MCF 10A (cell line): ENCODE data around the gene ATF7. TPM values are rescaled to one million over a fixed set of nuclear protein-coding genes. Genes with fewer than 3 reads are reported as not detected.

Experiments
- BruUV-seq: library from RNA; stranded (reverse); fragments of 400-500 nt; replicated peaks from 2 replicates; lab custom pipeline; 2021; lab: Mats Ljungman, UMichigan
- CTCF ChIA-PET: fragments of 300-600 bp; sonication (Branson Sonifier 250); formaldehyde crosslinking; extraction: SDS; loops from one replicate; lab custom pipeline; 2021; ENCODE audit warnings: antibody characterized with exemption, inconsistent platforms; lab: Yijun Ruan, JAX
- POLR2A ChIA-PET: fragments of 300-600, 350-650 bp; sonication (Branson Sonifier 250); formaldehyde crosslinking; extraction: SDS; loops from one replicate; lab custom pipeline; 2020; ENCODE audit warnings: antibody characterized with exemption, inconsistent platforms; lab: Yijun Ruan, JAX
- DNase-seq: peaks from one replicate; pipeline ENCODE4 v3.0.0-alpha.2; 2018; ENCODE audit not compliant: unreplicated experiment
- H3K27ac Mint-ChIP-seq: one replicate; pipeline ENCODE4 v1.8.0; 2022; ENCODE audit warnings: mild to moderate bottlenecking, low read depth, mixed read lengths; ENCODE audit not compliant: unreplicated experiment
- H3K27me3 Mint-ChIP-seq: one replicate; pipeline ENCODE4 v1.8.0; 2022; ENCODE audit warnings: mixed read lengths; ENCODE audit not compliant: insufficient read depth, unreplicated experiment
- H3K36me3 Mint-ChIP-seq: one replicate; pipeline ENCODE4 v1.8.0; 2022; ENCODE audit warnings: mild to moderate bottlenecking, moderate library complexity, mixed read lengths; ENCODE audit not compliant: insufficient read depth, unreplicated experiment
- H3K4me1 Mint-ChIP-seq: one replicate; pipeline ENCODE4 v1.8.0; 2022; ENCODE audit warnings: mixed read lengths; ENCODE audit not compliant: insufficient read depth, unreplicated experiment
- H3K4me3 Mint-ChIP-seq: one replicate; pipeline ENCODE4 v1.8.0; 2022; ENCODE audit warnings: mild to moderate bottlenecking, moderate library complexity, mixed read lengths; ENCODE audit not compliant: unreplicated experiment
- H3K9me3 Mint-ChIP-seq: one replicate; pipeline ENCODE4 v1.8.0; 2022; ENCODE audit warnings: mixed read lengths; ENCODE audit not compliant: unreplicated experiment
- CTCF ChIP-seq: fragments of 200-600 bp; IDR thresholded peaks from one replicate; pipeline ENCODE4 v1.8.0; 2022; ENCODE audit warnings: antibody characterized with exemption, mild to moderate bottlenecking; ENCODE audit not compliant: unreplicated experiment
- intact Hi-C: fragments of 100-400 bp; cut with micrococcal nuclease; formaldehyde crosslinking; loops from 2 replicates; pipeline ENCODE4 v1.14.1; 2022
- total RNA-seq: library from RNA; stranded (reverse); gene quantifications from 2 replicates; pipeline ENCODE4 v1.2.3, GENCODE V29; 2022

Gene ATF7
- total RNA-seq, 1 experiment from 2014 or later: 40.8 TPM

GRCh38 chr12:53622724-53623123, 3.5 kb downstream of the ATF7 start:
- H3K27ac Mint-ChIP-seq: no peak overlapping the region
- peaks cover 28% of the 10 kb centered on the region for H3K4me1 Mint-ChIP-seq
- no TSS peak for BruUV-seq

GRCh38 chr12:53618275-53618674, 7.9 kb downstream of the ATF7 start:
- intact Hi-C loops: no loop called here

More at GRCh38 chr12:53622724-53623123, 3.5 kb downstream of the ATF7 start:
- H3K36me3 Mint-ChIP-seq: peaks cover 12% of the 10 kb centered on the region
- DNase-seq: no peak
- peak overlapping the region; percentile 96 for H3K4me3 Mint-ChIP-seq
- no peaks in the 10 kb centered on the region for H3K27me3 Mint-ChIP-seq
- ChIA-PET POLR2A (interaction anchor here (0.6 to 7.3 kb wide), 14 partner anchors 9 to 1600 kb away, joined by 3 to 132 read pairs (median 4); partner anchors contain the start of genes ATP5MC2, CALCOCO1 and TARBP2), CTCF (interaction anchor here (0.6 to 3.2 kb wide), 5 partner anchors 7 to 62 kb away, joined by 3 to 22 read pairs (median 3); partner anchors contain the start of gene ATP5MC2)
- TF ChIP-seq CTCF: no peak
- intact Hi-C loops: no loop called here
- H3K9me3 Mint-ChIP-seq: no peaks in the 10 kb centered on the region

GRCh38 chr12:53617700-53618099, 8.5 kb downstream of the ATF7 start:
- Mint-ChIP-seq H3K27me3 (no peaks in the 10 kb centered on the region), H3K4me3 (peak overlapping the region; percentile 56), H3K36me3 (peaks cover 43% of the 10 kb centered on the region), H3K4me1 (peaks cover 17% of the 10 kb centered on the region), H3K27ac (no peak overlapping the region), H3K9me3 (no peaks in the 10 kb centered on the region)
- intact Hi-C loops: no loop called here
- TF ChIP-seq CTCF: no peak
- ChIA-PET CTCF (interaction anchor here (0.6 to 1.0 kb wide), 3 partner anchors 13 to 128 kb away, joined by 4 to 5 read pairs (median 4); no protein-coding TSS in a partner anchor), POLR2A (interaction anchor here (0.6 to 1.4 kb wide), 9 partner anchors 9 to 292 kb away, joined by 3 to 6 read pairs (median 3); no protein-coding TSS in a partner anchor)
- BruUV-seq: no TSS peak
- no peak for DNase-seq

More at GRCh38 chr12:53618275-53618674, 7.9 kb downstream of the ATF7 start:
- H3K9me3 Mint-ChIP-seq: no peaks in the 10 kb centered on the region
- H3K27ac Mint-ChIP-seq: no peak overlapping the region
- ChIA-PET CTCF (interaction anchor here (0.6 to 1.0 kb wide), 4 partner anchors 13 to 128 kb away, joined by 3 to 5 read pairs (median 4); partner anchors contain the start of gene ATP5MC2), POLR2A (interaction anchor here (0.6 to 1.4 kb wide), 8 partner anchors 10 to 291 kb away, joined by 3 to 6 read pairs (median 3); no protein-coding TSS in a partner anchor)
- H3K36me3 Mint-ChIP-seq: peaks cover 43% of the 10 kb centered on the region
- no peaks in the 10 kb centered on the region for H3K27me3 Mint-ChIP-seq
- peak overlapping the region; percentile 56 for H3K4me3 Mint-ChIP-seq
- no peak for DNase-seq
- TF ChIP-seq CTCF: no peak
- no TSS peak for BruUV-seq
- peaks cover 17% of the 10 kb centered on the region for H3K4me1 Mint-ChIP-seq

GRCh38 chr12:53616950-53617349, 9.2 kb downstream of the ATF7 start:
- no peak overlapping the region for H3K4me3 Mint-ChIP-seq
- no peaks in the 10 kb centered on the region for H3K9me3 Mint-ChIP-seq
- DNase-seq: no peak
- peaks cover 17% of the 10 kb centered on the region for H3K4me1 Mint-ChIP-seq
- TF ChIP-seq CTCF: no peak
- no TSS peak for BruUV-seq
- peaks cover 43% of the 10 kb centered on the region for H3K36me3 Mint-ChIP-seq
- H3K27ac Mint-ChIP-seq: no peak overlapping the region
- ChIA-PET POLR2A (interaction anchor here (0.6 to 6.6 kb wide), 6 partner anchors 8 to 1006 kb away, joined by 3 to 132 read pairs (median 5); partner anchors contain the start of genes ATF7 and SPRYD3), CTCF (interaction anchor here (0.6 to 1.2 kb wide), 3 partner anchors 56 to 210 kb away, joined by 3 to 4 read pairs (median 4); partner anchors contain the start of gene ATP5MC2)
- intact Hi-C loops: no loop called here
- no peaks in the 10 kb centered on the region for H3K27me3 Mint-ChIP-seq
